Tibial artery (tissue), 4 donors: ENCODE measurements around the gene EIF4EBP2.
A peak's percentile ranks its signal among the peaks of the same experiment; 100 is the strongest.

Source experiments
- DNase-seq, 2 donors: peaks; one replicate each; pipeline ENCODE4 v3.0.0-alpha.2; 2019
- H3K27ac ChIP-seq, 2 donors: fragments of 200-600 bp; sonication (generic) in 1 of 2; 1 replicate in 1 of 2; 2 replicates in 1 of 2; pipeline ENCODE4 v1.5.1; 2018 to 2019; ENCODE audit warnings: mild to moderate bottlenecking in 1 of 2
- H3K27me3 ChIP-seq, 2 donors: fragments of 200-600 bp; sonication (generic) in 1 of 2; one replicate each; pipeline versions ENCODE4 v1.5.1 to v1.6.0; 2016 to 2019
- H3K36me3 ChIP-seq, 3 donors: fragments of 200-600 bp; sonication (generic) in 2 of 3; one replicate each; pipeline ENCODE4 v1.5.1; 2016 to 2019; ENCODE audit warnings: mild to moderate bottlenecking in 2 of 3
- H3K4me1 ChIP-seq, 4 donors: fragments of 200-600 bp; sonication (generic) in 2 of 4; 1 replicate in 3 of 4; 2 replicates in 1 of 4; pipeline ENCODE4 v1.5.1; 2016 to 2019
- H3K4me3 ChIP-seq, 2 donors: fragments of 200-600 bp; sonication (generic) in 1 of 2; 1 replicate in 1 of 2; 2 replicates in 1 of 2; pipeline ENCODE4 v1.5.1; 2018 to 2019; ENCODE audit warnings: mild to moderate bottlenecking in 2 of 2
- H3K9me3 ChIP-seq, 3 donors: fragments of 200-600 bp; sonication (generic) in 1 of 3; one replicate each; pipeline ENCODE4 v1.5.1; 2016 to 2019
- intact Hi-C: fragments of 100-400 bp; cut with DNase I; formaldehyde crosslinking; loops from one replicate; pipeline ENCODE4 v1.15.0; 2023; ENCODE audit warnings: low total_unique reads
- TF ChIP-seq, protein P1 (sequence below), 2 experiments: fragments of 200-600 bp in 1 of 2; fragments of 450-650 bp in 1 of 2; IDR thresholded peaks; one replicate each; pipeline ENCODE4 v1.5.1; 2017 to 2019; ENCODE audit warnings: antibody characterized with exemption in 2 of 2, mild to moderate bottlenecking in 1 of 2, moderate library complexity in 1 of 2

The EIF4EBP2 gene

GRCh38 chr10:70371846-70372245, 32.1 kb upstream of the EIF4EBP2 start:
- TF ChIP-seq, protein P1, sequence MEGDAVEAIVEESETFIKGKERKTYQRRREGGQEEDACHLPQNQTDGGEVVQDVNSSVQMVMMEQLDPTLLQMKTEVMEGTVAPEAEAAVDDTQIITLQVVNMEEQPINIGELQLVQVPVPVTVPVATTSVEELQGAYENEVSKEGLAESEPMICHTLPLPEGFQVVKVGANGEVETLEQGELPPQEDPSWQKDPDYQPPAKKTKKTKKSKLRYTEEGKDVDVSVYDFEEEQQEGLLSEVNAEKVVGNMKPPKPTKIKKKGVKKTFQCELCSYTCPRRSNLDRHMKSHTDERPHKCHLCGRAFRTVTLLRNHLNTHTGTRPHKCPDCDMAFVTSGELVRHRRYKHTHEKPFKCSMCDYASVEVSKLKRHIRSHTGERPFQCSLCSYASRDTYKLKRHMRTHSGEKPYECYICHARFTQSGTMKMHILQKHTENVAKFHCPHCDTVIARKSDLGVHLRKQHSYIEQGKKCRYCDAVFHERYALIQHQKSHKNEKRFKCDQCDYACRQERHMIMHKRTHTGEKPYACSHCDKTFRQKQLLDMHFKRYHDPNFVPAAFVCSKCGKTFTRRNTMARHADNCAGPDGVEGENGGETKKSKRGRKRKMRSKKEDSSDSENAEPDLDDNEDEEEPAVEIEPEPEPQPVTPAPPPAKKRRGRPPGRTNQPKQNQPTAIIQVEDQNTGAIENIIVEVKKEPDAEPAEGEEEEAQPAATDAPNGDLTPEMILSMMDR (IDR thresholded peaks at IDR 0.05): no peak
- H3K36me3 ChIP-seq: peaks cover 0 to 9% (median 0%) of the 10 kb centered on the region in 3 donors
- no peak overlapping the region for H3K4me3 ChIP-seq
- H3K9me3 ChIP-seq: no peaks in the 10 kb centered on the region
- peaks cover 0 to 6% (median 0%) of the 10 kb centered on the region in 4 donors for H3K4me1 ChIP-seq
- no peaks in the 10 kb centered on the region for H3K27me3 ChIP-seq
- H3K27ac ChIP-seq: no peak overlapping the region
- intact Hi-C loops: no loop called here
- no peak for DNase-seq

DNA sequence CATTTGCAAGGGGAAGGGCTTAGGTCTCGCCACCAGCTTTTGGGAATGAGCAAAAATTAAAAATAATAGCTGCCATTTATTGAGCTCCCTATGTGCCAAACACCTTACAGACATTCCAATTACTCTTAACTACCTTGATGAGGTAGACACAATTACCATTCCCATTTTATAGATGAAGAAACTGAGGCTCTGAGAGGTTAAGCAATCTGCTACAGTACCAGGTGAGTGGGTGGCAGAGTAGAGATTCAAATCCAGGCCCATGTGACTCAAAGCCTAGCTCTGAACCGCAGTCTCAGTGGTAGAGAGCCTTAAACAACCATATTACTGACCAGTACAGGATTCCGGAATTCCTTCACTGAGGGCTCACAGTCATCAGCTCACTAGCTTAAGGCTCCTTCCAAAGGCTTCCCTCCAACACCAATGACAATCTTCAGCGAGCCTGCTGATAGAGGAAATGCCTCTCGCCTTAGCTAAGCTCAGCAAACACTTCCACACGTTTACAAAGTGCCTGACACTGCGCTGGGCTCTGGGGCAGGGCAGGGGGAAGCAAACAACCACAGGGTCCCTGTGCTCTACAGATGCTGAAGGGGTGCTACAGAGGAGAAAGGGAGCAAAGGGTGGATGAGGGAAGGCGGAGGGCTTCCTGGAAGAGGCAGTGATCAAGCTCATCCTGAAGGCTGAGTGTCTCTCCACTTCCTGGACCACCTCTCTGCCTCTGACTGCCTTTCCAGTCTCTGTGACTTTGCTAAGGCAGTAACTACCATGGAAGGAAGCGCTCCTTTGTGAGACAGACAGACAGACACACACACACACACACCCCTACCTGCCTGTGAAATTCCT, 28.9 kb upstream of the EIF4EBP2 start:
- no peak overlapping the region for H3K4me3 ChIP-seq
- intact Hi-C loops: no loop called here
- H3K27ac ChIP-seq: no peak overlapping the region
- H3K27me3 ChIP-seq: no peaks in the 10 kb centered on the region
- TF ChIP-seq, protein P1 (IDR thresholded peaks at IDR 0.05): no peak
- DNase-seq: no peak
- H3K4me1 ChIP-seq: no peaks in the 10 kb centered on the region
- H3K9me3 ChIP-seq: peaks cover 0 to 5% (median 0%) of the 10 kb centered on the region in 3 donors
- peaks cover 0 to 9% (median 0%) of the 10 kb centered on the region in 3 donors for H3K36me3 ChIP-seq

- H3K27ac ChIP-seq: no peak overlapping the region
- no peak for DNase-seq
- peaks cover 0 to 5% (median 0%) of the 10 kb centered on the region in 3 donors for H3K9me3 ChIP-seq
- TF ChIP-seq, protein P1 (IDR thresholded peaks at IDR 0.05): no peak
- H3K4me3 ChIP-seq: no peak overlapping the region
- no peaks in the 10 kb centered on the region for H3K27me3 ChIP-seq
- intact Hi-C loops: no loop called here
- H3K4me1 ChIP-seq: peaks cover 0 to 9% (median 5%) of the 10 kb centered on the region in 4 donors
- peaks cover 0 to 9% (median 0%) of the 10 kb centered on the region in 3 donors for H3K36me3 ChIP-seq
Measured at GRCh38 chr10:70376436-70377378, 27.2 kb upstream of the EIF4EBP2 start.

DNA sequence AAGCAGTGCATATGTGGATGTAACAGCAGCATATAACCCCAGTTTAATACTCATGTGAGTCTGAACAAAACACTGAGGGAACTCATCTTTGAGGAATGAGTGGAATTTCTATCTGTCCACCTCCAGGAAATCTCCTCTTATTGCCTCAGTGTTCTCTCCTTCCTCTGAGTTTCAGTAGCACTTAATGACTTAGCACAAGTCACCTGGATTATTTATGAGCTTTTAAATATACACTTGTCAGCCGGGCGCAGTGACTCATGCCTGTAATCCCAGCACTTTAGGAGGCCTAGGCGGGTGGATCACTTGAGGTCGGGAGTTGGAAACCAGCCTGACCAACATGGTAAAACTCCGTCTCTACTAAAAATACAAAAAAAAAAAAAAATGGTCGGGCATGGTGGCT, 25.8 kb upstream of the EIF4EBP2 start:
- Histone ChIP-seq H3K9me3 (peaks cover 0 to 5% (median 0%) of the 10 kb centered on the region in 3 donors), H3K27ac (no peak overlapping the region), H3K4me1 (peaks cover 0 to 15% (median 6%) of the 10 kb centered on the region in 4 donors), H3K27me3 (no peaks in the 10 kb centered on the region), H3K36me3 (peaks cover 0 to 9% (median 0%) of the 10 kb centered on the region in 3 donors), H3K4me3 (no peak overlapping the region)
- TF ChIP-seq, protein P1 (IDR thresholded peaks at IDR 0.05): no peak
- intact Hi-C loops: no loop called here
- no peak for DNase-seq

DNA sequence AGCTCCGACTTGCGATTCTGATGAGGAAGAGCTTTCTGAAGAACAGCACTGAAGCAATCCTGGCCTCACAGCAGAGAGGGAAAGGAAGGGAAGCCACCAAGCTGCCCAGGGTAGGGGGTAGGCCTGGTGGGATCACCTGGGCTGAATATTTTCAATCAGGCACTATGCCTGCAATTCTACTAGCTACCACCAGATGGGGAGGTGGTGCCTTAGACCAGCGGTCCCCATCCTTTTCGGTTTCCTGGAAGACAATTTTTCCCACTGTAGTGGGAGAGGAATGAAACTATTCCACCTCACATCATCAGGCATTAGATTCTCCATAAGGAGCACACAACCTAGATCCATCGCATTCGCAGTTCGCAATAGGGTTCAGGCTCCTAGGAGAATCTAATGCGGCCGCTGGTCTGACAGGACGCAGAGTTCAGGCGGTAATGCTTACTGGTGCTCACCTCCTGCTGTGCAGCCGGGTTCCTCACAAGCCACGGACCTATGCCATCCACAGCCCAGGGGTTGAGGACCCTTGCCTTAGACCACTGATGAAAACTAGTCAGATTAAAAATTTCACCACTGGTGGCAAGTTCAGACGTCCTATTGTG, 24.3 kb upstream of the EIF4EBP2 start:
- intact Hi-C loops: no loop called here
- Histone ChIP-seq H3K9me3 (peaks cover 0 to 5% (median 0%) of the 10 kb centered on the region in 3 donors), H3K27ac (no peak overlapping the region), H3K4me1 (peaks cover 0 to 17% (median 6%) of the 10 kb centered on the region in 4 donors), H3K36me3 (peaks cover 0 to 8% (median 0%) of the 10 kb centered on the region in 3 donors), H3K27me3 (no peaks in the 10 kb centered on the region), H3K4me3 (no peak overlapping the region)
- TF ChIP-seq, protein P1 (IDR thresholded peaks at IDR 0.05): peak; percentile 31 to 33
- DNase-seq: no peak
